ENCODE data around the gene FAM120B. TPM values are rescaled to one million over a fixed set of nuclear protein-coding genes. Genes with fewer than 3 reads are reported as not detected.

FAM120B gene
- total RNA-seq, 4 donors from 2014 or later = 10.7 to 17.0 (median 13.5) TPM

GRCh38 chr6:170455335-170455979 lies 148.9 kb downstream of the FAM120B start:
- Histone ChIP-seq H3K27me3 (no peaks in the 10 kb centered on the region), H3K4me3 (no peak overlapping the region), H3K9me3 (no peaks in the 10 kb centered on the region), H3K36me3 (no peaks in the 10 kb centered on the region), H3K4me1 (no peaks in the 10 kb centered on the region), H3K27ac (no peak overlapping the region)
- no peak for DNase-seq
- TF ChIP-seq CTCF (IDR thresholded peaks at IDR 0.05 in 4 of 5, conservative IDR thresholded peaks at IDR 0.05 in 1 of 5) (no peak), POLR2A (IDR thresholded peaks at IDR 0.05) (no peak)
- in situ Hi-C loops (cut with MboI; ENCODE audit: low sequenced_read_pairs in 4 of 4) = no loop called here
- intact Hi-C loops (cut with DNase I; ENCODE audit: low total_unique reads) = no loop called here
- no peak for ATAC-seq

GRCh38 chr6:170456334-170456733 lies 149.8 kb downstream of the FAM120B start:
- no peak for DNase-seq
- intact Hi-C loops (cut with DNase I; ENCODE audit: low total_unique reads) = no loop called here
- no peak overlapping the region for H3K27ac ChIP-seq
- H3K36me3 ChIP-seq = no peaks in the 10 kb centered on the region
- no peaks in the 10 kb centered on the region for H3K4me1 ChIP-seq
- TF ChIP-seq POLR2A (IDR thresholded peaks at IDR 0.05) (no peak), CTCF (IDR thresholded peaks at IDR 0.05 in 4 of 5, conservative IDR thresholded peaks at IDR 0.05 in 1 of 5) (no peak)
- H3K9me3 ChIP-seq = no peaks in the 10 kb centered on the region
- ATAC-seq = no peak
- H3K27me3 ChIP-seq = no peaks in the 10 kb centered on the region
- no peak overlapping the region for H3K4me3 ChIP-seq
- in situ Hi-C loops (cut with MboI; ENCODE audit: low sequenced_read_pairs in 4 of 4) = no loop called here

Small RNA genes lying within 50 kb of the gene (microRNA-seq; reads per million reads assigned to microRNA genes)
- 0 reads per million in 2 donors for gene MIR4644 (ENCODE audit: borderline replicate concordance in 2 of 2)

Other genes starting within 250 kb of the FAM120B start
- gene DLL1, start 15.7 kb upstream of the FAM120B start, total RNA-seq = 1 to 10 TPM; 1.8 to 3.7 (median 3.3) TPM
- gene PSMB1, start 246.5 kb downstream of the FAM120B start, total RNA-seq = 100 to 1,000 TPM; 340 to 380 (median 357) TPM
- gene TBP, start 247.6 kb downstream of the FAM120B start, total RNA-seq = 10 to 100 TPM in 3 of 4 donors, 1 to 10 TPM in 1; 9.7 to 17.3 (median 15.3) TPM

Data from gastrocnemius medialis (tissue), 4 donors.